Activated naive CD4-positive, alpha-beta T cell treated with Interleukin-2 at 50 U/mL for 16 hours (primary cell): ENCODE results near the gene SLC22A23.

Source experiments
- DNase-seq: peaks from one replicate; pipeline ENCODE4 v3.0.0-alpha.2; 2020

SLC22A23 gene

DNA sequence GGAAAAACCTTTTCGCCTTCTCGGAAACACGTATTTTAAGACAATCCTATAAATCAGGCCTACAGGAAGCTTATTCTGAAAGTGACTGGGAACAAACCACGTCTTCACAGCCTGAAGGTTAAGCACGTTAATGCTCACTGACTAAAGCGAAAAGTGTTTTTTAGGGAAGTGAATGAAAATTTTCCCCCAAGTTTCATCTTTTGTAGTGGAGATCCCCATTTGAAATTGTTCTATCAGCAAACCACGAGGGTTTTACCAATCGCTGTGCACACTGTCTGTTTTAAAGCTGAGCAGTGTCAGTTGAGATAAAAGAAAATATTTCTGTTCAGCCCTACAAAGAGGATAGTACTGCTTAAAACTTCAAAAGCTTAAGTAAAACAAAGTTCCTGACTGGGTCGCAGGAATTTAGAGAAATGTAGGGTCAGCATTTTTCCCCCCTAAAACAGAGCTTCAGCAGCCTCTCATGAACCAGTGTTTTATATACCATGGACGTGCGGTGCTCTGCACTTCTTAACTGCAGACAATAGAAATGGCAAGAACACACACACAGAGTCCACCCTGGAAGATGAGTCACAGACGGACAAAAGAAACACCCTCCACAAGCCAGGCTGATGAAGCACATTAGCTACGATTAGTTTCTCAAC is 34.9 kb downstream of the SLC22A23 start:
- DNase-seq = no peak

DNA sequence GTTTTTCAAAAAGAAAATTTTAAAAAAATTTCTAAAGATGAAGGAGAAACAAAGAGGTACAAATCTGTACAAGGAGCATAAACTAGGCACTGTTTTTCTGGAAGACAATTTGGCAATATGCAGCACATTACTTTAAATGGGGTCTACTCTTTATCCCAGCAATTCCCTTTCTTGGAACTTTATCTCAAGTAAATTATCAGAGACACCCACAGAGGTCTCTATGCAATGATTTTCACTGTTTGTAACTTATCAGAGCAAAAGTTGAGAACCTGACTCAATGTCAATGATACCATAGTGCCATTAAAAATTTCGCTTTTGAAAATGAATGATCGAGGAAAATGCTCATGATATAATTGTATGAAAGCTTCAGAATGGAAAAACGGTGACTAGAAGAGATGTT is 35.7 kb downstream of the SLC22A23 start:
- no peak for DNase-seq

DNA sequence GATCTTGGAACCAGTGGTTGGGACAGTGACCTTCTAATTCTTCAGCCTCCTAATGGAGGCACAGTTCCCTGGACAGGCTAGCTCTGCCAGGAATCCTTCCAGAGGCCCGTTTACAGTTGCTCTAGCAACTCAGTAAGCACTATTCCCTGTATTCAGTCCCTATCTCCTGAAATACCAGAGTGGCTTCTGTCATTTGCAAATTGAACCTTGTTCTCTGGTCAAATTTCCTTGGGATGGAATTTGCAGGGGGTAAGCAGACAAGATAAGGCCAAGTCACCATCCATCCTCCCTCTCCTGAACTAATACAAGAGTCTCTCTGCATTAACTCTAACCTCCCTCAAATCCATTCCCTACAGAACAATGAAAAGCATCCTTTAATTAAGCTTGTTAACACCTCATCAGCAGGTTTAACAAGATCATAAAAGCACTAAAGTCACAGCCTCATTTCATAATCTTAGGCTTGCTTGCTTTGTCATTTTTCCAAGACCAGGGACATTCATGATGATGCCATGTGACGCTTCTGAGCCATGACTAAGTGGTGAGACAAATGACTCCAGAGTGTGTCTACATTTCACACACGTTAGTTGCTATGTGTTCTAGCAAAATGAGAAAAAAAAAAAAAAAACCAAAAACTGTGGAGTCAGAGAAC is 37.1 kb downstream of the SLC22A23 start:
- no peak for DNase-seq

DNA sequence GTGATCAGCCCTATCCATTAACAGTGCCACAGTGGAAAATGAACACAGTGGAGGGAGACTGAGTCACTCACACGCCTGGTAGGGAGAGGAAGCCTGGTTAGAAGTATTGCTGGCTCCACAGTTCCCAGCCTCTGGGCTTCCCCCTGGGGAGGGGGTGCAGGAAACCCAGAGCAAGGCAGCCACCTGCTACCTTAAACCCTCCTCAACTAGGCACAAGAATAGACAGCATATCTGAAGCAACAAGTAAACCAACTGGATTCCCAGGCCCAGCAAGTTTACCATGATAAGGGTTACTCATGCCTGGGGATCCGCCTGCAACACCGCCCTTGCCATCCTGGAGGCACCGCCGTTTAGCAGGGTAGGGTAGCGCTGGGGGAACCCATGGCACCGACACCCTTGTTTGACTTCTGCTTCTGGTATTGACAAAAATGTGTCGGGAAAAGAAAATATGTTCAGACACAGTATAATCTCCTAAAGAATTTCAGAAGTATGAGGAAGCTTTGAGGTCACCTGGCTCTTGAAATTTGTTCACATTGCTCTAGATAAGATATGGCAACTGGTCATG is 38.3 kb downstream of the SLC22A23 start:
- DNase-seq = no peak

DNA sequence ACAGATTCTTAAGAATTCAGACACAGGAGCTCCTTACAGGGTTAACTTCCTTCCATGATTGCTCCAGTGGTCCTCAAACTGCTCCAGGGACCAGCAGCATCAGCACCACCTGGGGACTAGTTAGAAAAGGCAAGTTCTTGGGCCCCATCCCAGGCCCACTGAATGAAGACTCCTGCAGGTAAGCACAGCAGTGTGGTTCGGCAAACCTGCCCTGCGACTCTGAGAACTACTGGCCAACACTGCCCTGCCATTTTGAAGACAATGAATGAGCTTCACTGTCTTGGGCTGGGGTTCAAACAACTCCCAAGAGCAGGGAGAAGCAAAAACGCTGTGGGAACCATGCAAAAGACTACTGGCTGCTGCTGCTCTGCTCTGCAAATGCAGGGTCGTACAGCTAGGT is 39.4 kb downstream of the SLC22A23 start:
- DNase-seq = no peak

DNA sequence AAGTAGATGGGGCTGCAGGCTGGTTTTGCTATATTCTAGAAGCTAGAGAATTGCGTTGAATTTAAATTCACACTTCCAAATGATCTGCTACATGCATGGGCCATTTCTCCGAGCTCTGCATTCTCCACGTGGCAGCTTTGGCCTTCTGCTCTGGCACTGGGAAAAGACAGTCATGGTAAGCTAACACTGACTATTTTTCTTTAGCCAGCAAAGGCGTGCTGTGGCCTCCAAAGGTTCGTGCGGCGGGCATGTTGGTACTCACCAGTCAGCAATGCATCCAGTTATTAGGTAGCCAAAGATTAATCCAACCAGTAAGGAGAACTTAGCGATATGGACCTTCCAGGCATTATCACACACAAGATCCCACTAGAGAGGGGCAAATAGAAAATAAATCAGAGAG is 41.4 kb downstream of the SLC22A23 start:
- DNase-seq = no peak

DNA sequence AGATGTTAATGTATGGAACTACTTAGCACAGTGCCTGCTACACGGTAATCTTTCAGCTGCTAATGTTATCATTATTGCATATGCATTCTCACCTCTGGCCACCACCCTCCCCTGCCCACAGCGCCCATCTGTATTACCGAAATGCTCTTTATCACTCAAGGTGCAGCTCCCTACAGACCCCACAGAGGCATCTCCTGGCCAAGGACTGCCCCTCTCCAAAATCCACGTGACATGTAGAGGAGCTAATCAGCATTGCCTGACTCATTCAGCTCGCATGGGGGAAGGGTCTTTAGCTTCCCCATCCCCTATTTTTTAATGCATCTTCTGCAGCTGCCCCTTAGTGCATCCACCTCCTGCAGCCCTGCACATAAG is 41.8 kb downstream of the SLC22A23 start:
- no peak for DNase-seq

DNA sequence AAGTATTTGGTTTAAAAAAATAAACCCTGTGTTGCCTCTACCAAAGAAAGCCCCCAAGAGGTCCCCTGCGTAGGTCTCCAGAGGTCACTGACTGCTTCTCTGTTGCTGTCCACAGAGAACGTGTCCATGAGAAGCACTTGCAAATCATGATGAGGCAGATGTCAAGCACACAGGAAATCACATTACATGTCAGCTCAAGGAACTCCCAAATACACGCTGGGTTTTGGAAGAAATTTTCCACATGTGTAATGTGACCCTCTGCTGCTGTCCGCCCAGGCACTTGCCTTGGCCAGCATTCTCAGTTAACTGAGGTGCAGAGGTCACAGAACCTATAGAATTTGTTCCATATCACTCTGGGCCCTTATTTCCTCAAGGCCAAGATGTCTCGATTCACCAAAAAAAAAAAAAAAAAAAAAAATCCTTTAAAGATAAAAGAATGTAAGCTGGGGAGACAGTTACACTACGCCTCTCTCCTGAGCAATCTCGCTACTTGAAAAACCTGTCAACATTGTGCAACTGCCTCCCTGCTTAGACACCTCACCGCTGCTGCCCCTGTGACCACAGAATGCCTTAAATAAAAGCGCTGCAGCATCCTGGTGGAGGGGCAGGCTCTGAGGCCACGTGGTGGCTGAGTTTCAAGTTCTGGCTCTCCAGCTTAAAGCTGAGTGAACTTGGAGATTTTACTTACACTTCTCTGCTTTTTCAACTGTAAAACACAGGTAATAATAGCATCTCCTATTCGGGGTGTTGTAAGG is 42.3 kb downstream of the SLC22A23 start:
- DNase-seq = no peak

DNA sequence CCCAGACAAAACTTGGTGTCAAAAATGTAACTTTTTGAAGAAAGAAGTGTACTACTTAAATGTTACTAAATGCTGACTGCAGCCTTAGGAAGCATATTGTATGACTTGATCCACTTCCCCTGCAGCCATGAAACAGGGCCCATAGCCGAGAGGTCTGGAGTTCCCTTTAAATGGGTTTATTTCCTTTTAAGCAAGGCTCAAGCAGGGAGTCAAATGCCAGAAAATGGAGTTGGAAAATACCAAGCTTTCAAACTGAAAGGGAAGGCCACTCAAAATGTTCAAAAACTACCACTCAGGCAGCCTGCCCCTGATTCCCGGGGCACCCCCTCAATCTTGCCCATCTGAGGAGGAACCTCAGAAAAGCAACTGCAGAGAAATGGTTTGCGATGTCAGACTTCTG is 43.3 kb downstream of the SLC22A23 start:
- DNase-seq = no peak

DNA sequence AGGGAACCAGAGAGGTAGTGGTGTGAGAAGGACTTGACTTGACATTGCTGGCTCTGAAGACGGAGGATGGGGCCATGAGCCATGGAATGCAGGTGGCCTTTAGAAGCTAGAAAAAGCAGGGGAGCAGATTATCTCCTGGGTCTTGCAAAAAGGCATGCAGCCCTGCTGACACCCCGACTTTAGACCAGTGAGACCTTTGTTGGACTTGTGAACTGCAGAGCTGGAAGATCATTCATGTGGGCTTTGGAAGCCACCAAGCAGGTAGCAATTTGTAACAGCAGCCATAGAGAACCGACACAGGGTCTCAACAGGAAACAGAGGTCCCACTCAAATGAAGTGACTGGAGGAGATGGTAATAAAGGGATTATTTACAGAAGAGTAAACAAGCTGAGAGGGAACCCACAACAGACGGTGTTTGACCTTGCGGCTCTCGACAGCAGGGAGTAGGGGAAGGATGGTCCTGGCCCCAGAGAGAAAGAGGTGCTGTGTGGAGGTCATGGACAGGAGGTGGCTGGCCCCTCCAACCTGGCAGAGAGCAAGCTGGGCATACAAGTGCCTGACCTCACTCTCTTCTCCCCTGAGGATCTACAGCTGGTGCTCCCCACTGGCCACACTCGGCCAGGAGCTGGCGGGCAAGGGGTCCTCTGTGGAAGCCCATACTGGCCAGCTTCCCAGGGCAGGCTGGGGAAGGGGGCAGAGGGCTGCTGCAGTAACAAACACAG is 43.9 kb downstream of the SLC22A23 start:
- no peak for DNase-seq

DNA sequence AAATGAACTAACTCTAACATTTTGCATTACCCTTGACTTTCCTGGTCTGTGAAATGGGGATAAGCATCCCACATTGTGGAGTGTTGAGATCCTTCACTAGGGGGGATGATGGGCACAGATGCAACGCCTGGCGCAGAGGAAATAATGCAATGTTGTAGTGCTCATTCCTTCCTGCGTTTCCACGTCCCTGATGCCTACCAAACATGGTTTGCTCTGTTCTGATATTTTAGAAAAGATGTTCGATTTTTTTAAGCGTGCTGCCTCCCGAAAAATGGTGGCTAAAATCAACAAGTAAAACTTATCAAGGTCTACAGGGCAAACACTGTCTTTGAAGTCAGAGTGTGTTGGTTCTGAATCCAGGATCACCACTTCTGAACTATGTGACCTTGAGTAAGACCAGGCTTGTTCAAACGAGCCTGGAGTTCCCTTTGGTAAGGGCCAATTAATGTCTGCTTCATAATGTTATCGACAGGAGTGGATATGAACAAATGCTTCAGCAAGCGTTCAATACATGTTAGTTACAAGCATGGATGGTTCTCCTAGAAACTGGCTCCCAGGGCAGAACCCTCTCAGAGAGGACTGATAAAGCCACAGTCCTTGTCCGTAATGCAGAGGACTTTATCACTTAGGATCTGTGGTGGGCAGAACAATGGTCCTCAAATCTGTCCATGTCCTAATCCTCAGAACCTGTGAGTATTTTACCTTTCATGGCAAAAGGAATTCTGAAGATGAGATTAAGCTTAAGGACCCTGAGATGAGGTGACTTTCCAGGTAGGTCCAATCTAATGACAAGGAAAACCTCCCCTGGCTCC is 44.7 kb downstream of the SLC22A23 start:
- no peak for DNase-seq

DNA sequence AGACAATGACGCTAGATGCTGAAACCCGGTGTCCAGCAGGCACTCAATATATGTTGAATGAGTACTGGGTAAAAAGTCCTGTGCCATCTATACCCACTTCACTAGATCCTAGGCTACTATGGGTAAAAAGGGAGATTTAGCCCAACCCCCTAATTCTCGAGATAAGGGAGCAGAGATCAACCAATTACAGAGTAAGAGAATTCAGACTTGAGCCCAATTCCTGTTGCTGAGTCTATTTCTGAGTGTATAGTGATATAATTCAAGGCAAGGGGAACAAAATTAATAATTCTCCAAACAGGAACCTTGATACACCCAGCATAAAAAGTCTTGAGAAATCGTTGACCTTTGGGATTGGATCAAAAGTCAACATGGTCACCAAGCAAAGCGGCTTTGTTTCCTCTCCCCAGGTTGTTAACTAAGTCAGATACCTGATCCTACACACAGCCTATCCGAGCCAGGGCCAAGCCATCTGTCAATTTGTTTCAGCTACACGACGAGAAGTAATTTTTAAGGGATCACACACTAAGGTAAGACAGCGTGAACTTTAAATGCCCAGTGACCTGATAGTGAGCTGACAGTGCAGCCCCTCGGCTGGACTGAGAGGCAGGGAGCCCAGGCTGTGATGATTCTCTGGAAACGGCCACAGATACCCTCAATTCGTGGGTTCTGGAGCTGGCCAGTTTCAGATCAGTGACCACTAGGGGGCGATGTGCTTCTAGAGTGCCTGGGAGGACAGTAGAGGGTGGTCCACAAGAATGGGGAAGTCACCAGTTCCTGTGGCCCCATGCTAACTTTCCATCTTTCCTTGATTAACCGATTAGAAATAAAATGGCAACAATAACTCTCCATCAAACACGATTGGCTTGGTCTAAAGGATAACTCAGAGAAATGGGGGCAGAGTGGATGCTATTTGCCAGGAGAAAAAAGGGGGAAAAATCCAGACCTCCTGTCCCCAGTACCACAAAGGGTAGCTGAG is 46.2 kb downstream of the SLC22A23 start:
- peak; percentile 36 for DNase-seq

DNA sequence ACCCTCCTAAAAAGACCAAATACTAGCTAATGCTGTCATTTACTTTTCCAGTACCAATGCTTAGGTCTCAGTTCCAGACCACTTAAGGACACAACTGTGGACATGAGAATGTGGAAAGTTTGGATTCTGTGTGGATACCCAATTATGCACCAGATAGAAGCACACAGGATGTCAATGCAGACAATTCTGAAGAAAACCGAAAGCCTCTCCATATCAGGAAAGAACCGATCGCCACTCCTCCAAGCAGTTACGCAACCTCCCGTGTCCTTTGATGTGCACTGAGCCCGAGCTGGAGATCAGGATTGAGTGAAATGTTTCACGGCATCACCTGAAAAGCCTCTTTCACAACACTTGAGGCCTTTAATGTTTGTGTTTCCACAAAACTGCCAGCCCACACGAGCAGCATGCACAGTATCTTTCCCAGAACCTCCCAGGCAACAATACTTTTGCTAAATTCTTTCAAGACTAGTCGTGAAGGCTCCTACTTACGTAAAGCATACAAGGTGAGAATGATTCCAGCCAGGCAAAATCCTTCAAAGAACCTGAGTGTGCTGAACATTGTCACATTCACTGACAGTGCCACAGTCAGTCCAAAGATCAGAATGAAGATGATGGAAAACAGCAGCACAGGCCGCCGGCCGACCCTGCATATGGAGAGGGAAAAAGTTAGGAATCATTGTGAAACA is 47.0 kb downstream of the SLC22A23 start:
- no peak for DNase-seq

DNA sequence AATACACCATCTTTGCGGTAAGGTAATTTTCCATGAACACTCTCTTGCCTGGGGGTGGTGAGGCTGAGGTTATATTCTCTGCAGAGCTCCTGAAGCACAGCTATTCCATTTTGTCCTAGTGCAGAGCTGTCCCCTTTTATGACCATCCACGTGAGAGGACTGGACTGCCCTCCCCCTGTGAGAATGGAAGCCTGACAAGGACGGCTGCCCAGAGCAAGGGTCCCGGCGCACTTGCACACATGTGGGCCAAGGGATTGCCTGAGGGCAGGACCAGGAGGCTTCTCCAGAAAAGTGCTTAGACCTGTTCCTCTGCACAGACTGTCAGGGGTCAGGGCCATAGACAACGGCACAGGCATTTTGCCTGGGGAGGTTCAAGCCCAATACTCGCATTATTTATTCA is 48.2 kb downstream of the SLC22A23 start:
- DNase-seq = no peak

DNA sequence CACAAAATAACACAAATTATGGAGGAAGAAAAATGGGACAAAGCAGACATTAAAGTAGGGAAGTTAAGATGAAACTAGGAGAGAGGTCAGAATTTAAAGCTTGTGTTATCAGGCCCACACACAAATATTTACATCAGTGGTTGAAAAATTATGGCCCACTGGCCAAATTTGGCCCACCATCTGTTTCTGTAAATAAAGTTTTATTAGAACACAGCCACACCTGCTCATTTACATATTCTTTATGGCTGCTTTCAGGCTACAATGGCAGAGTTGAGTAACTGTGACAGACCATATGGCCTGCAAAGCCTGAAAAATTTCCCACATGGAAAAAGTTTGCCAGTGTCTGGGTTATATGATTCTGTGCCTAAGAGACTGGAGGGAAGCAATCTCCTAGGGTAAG is 49.0 kb downstream of the SLC22A23 start:
- DNase-seq = no peak

DNA sequence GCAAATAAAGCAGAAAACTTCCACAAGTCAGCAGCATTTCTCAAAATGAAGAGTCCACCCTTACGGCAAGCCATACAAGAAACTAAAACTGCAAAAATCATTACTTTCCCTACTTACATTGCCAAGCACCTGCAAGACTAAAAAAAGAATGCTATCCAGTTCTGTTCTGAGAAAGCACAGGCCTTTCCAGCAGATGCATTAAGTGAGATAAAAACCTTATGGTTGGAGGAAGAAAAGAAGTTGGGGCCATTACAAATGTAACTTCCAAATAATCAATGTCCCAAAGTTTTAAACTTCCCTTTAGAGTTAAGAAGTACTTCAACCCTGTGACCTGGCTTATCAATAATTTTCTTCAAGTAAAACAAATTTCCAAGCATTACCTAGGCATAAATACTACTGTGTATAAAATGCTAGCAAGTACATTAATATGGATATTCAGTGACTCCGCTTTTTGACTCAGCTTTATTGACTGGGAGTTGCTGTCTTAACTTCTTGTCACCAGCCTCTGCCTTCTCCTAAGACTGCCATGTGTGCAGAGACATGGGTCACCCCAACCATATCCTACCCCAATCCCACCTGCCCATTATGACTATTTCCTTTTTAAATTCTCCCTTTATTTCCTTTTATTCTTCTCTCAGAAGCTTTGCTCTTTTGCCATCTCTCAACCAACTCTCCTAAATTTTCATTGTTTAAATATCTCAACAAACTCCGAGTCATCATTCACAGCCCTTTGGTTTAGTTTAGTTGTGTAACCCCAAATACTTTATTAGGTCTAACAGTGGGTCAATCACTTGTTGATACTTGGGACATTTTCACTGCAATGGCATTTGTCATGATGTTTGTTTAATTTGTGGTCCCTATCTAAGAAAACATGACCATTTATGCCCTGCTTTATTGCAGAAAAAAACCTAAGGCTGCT is 49.7 kb downstream of the SLC22A23 start:
- DNase-seq = no peak

DNA sequence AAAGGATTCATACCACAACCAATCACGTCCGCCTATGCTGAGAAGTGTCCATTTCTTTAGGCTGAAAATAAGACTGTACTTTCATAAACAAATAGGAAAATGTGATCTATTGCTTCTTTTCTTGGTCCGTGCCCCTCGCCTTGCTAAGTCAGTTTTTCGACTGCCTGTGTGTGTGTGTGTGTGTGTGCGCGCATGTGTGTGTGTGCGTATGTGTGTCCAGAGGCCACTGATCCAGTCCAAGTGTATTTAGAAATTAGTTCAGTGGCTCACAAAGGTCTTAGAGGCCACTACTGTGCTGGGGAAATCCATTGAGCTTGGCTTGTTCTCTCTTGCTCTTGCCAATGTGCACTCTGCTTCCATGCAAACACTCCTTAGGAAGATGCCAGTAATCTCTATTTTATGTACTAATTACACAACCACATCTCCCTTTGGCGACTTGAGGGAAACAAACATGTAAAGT is 50.5 kb downstream of the SLC22A23 start:
- DNase-seq = no peak

DNA sequence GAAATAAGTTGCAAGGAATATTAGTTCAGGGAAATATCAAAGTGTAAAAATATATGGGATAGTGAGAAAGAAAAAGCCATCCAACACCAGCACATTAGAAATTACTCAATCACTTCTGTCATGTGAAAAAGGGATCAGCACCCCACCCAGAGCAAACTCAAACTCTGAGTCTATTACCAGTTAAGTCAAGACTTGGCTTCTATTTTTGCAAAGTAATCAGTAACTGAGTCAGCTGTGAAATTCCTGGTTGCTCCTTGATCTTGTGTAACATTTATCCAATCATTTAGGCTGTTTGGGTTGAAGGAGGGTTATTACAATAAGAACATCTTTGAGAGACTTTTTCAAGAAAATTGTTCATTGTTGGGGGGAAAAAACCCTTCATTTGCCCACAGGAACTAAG is 51.2 kb downstream of the SLC22A23 start:
- DNase-seq = no peak

DNA sequence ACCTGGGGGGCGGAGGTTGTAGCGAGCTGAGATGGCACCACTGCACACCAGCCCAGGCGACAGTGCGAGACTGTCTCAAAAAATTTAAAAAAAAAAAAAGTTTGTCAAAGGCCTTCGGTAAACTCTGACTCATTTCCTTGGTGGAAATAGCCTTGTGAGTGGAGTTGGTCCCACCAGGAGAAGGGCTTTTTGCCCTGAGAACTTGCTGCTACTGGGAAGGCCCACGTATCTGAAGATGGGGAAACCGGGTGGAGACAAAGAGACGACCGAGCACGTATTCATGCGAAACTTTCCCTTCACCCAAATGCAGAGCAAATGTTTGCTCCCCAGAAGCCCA is 51.7 kb downstream of the SLC22A23 start:
- DNase-seq = no peak
